Measurements from ENCODE around the gene TBX10. TPM values are rescaled to one million over a fixed set of nuclear protein-coding genes. Genes with fewer than 3 reads are reported as not detected.
"Not testable (repeated sequence)": the region's sequence is repeated elsewhere in the genome, so short reads cannot be mapped to it uniquely, and the experiment has no call there.

The TBX10 gene
- total and polyA plus RNA-seq, 5 donors: not detected

GRCh38 chr11:67610302-67610868, 29.2 kb downstream of the TBX10 start:
- no peak overlapping the region for H3K27ac ChIP-seq (ENCODE audit: low read length)
- ATAC-seq: no peak
- intact Hi-C loops (cut with DNase I): no loop called here
- no peaks in the 10 kb centered on the region for H3K9me3 ChIP-seq (ENCODE audit: control insufficient read depth, low read length)
- H3K27me3 ChIP-seq (ENCODE audit: control insufficient read depth, insufficient read depth): no peaks in the 10 kb centered on the region
- H3K4me3 ChIP-seq (ENCODE audit: low read length): no peak overlapping the region
- DNase-seq: no peak
- WGBS: 85% methylated on average over 15 of the region's 15 CpGs
- no peaks in the 10 kb centered on the region for H3K4me1 ChIP-seq (ENCODE audit: control insufficient read depth, insufficient read depth, low read length)

- WGBS: 89% methylated on average over 10 of the region's 10 CpGs
- ATAC-seq (no peak), DNase-seq (peak in 1 of 3 donors; percentile 14)
- intact Hi-C loops (cut with DNase I): no loop called here
- Histone ChIP-seq H3K9me3 (ENCODE audit: control insufficient read depth, low read length) (no peaks in the 10 kb centered on the region), H3K27ac (ENCODE audit: low read length) (no peak overlapping the region), H3K4me1 (ENCODE audit: control insufficient read depth, insufficient read depth, low read length) (no peaks in the 10 kb centered on the region), H3K4me3 (ENCODE audit: low read length) (no peak overlapping the region), H3K27me3 (ENCODE audit: control insufficient read depth, insufficient read depth) (no peaks in the 10 kb centered on the region)
These were observed 30.2 kb downstream of the TBX10 start for GRCh38 chr11:67609316-67609715.

- peak; percentile 13 to 55 (median 50) for DNase-seq
- Histone ChIP-seq H3K27me3 (ENCODE audit: control insufficient read depth, insufficient read depth) (no peaks in the 10 kb centered on the region), H3K4me1 (ENCODE audit: control insufficient read depth, insufficient read depth, low read length) (no peaks in the 10 kb centered on the region), H3K4me3 (ENCODE audit: low read length) (no peak overlapping the region), H3K9me3 (ENCODE audit: control insufficient read depth, low read length) (no peaks in the 10 kb centered on the region), H3K27ac (ENCODE audit: low read length) (no peak overlapping the region)
- ATAC-seq: no peak
- intact Hi-C loops (cut with DNase I): no loop called here
- 95% methylated on average over 8 of the region's 8 CpGs for WGBS
These were observed 31.1 kb downstream of the TBX10 start for GRCh38 chr11:67608486-67608885.

- DNase-seq (peak in 1 of 3 donors; percentile 54), ATAC-seq (no peak)
- Histone ChIP-seq H3K4me3 (ENCODE audit: low read length) (peak overlapping the region; percentile 67), H3K9me3 (ENCODE audit: control insufficient read depth, low read length) (no peaks in the 10 kb centered on the region), H3K27me3 (ENCODE audit: control insufficient read depth, insufficient read depth) (no peaks in the 10 kb centered on the region), H3K4me1 (ENCODE audit: control insufficient read depth, insufficient read depth, low read length) (no peaks in the 10 kb centered on the region), H3K27ac (ENCODE audit: low read length) (peak overlapping the region; percentile 51)
- intact Hi-C loops (cut with DNase I): no loop called here
- WGBS: 49% methylated on average over 9 of the region's 9 CpGs
These were observed 32.1 kb downstream of the TBX10 start for GRCh38 chr11:67607507-67607906.

- peak; percentile 98 to 99 (median 99) for DNase-seq
- Histone ChIP-seq H3K4me3 (ENCODE audit: low read length) (peak within 1 kb of the TSS; percentile 67), H3K4me1 (ENCODE audit: control insufficient read depth, insufficient read depth, low read length) (no peaks in the 10 kb centered on the region), H3K9me3 (ENCODE audit: control insufficient read depth, low read length) (no peaks in the 10 kb centered on the region), H3K27me3 (ENCODE audit: control insufficient read depth, insufficient read depth) (no peaks in the 10 kb centered on the region), H3K27ac (ENCODE audit: low read length) (peak within 1 kb of the TSS; percentile 51)
- under 1% methylated on average over 69 of the region's 69 CpGs for WGBS
- peak; percentile 98 to 99 for ATAC-seq
- intact Hi-C loops (cut with DNase I): no loop called here
These were observed 32.9 kb downstream of the TBX10 start, which contains the start of gene NDUFV1 for GRCh38 chr11:67606492-67607295. Gene NDUFV1, plus strand, starts transcription at chr11:67606936. Its CDS starts 69 bp downstream, at chr11:67607005.

GRCh38 chr11:67606093-67606491, 33.5 kb downstream of the TBX10 start:
- peak overlapping the region; percentile 37 for H3K4me3 ChIP-seq (ENCODE audit: low read length)
- DNase-seq (peak; percentile 30 to 68 (median 66)), ATAC-seq (peak; percentile 29 to 42)
- 28% methylated on average over 17 of the region's 17 CpGs for WGBS
- no peaks in the 10 kb centered on the region for H3K9me3 ChIP-seq (ENCODE audit: control insufficient read depth, low read length)
- no peaks in the 10 kb centered on the region for H3K4me1 ChIP-seq (ENCODE audit: control insufficient read depth, insufficient read depth, low read length)
- intact Hi-C loops (cut with DNase I): no loop called here
- peak overlapping the region; percentile 32 for H3K27ac ChIP-seq (ENCODE audit: low read length)
- no peaks in the 10 kb centered on the region for H3K27me3 ChIP-seq (ENCODE audit: control insufficient read depth, insufficient read depth)

- no peak overlapping the region for H3K4me3 ChIP-seq (ENCODE audit: low read length)
- DNase-seq: peak in 1 of 3 donors; percentile 18
- intact Hi-C loops (cut with DNase I): no loop called here
- no peaks in the 10 kb centered on the region for H3K9me3 ChIP-seq (ENCODE audit: control insufficient read depth, low read length)
- no peak for ATAC-seq
- no peaks in the 10 kb centered on the region for H3K27me3 ChIP-seq (ENCODE audit: control insufficient read depth, insufficient read depth)
- 58% methylated on average over 11 of the region's 11 CpGs for WGBS
- H3K4me1 ChIP-seq (ENCODE audit: control insufficient read depth, insufficient read depth, low read length): no peaks in the 10 kb centered on the region
- peak overlapping the region; percentile 19 for H3K27ac ChIP-seq (ENCODE audit: low read length)
These were observed 34.1 kb downstream of the TBX10 start for GRCh38 chr11:67605231-67606011.

- no peak overlapping the region for H3K4me3 ChIP-seq (ENCODE audit: low read length)
- 83% methylated on average over 2 of the region's 2 CpGs for WGBS
- DNase-seq (no peak), ATAC-seq (no peak)
- no peaks in the 10 kb centered on the region for H3K9me3 ChIP-seq (ENCODE audit: control insufficient read depth, low read length)
- H3K4me1 ChIP-seq (ENCODE audit: control insufficient read depth, insufficient read depth, low read length): no peaks in the 10 kb centered on the region
- no peaks in the 10 kb centered on the region for H3K27me3 ChIP-seq (ENCODE audit: control insufficient read depth, insufficient read depth)
- no peak overlapping the region for H3K27ac ChIP-seq (ENCODE audit: low read length)
- intact Hi-C loops (cut with DNase I): no loop called here
These were observed 34.7 kb downstream of the TBX10 start for GRCh38 chr11:67604815-67605214.

GRCh38 chr11:67604119-67604518, 35.4 kb downstream of the TBX10 start:
- intact Hi-C loops (cut with DNase I): not testable (repeated sequence)

GRCh38 chr11:67601098-67601497, 38.5 kb downstream of the TBX10 start:
- Histone ChIP-seq H3K4me1 (ENCODE audit: control insufficient read depth, insufficient read depth, low read length) (no peaks in the 10 kb centered on the region), H3K27me3 (ENCODE audit: control insufficient read depth, insufficient read depth) (no peaks in the 10 kb centered on the region), H3K27ac (ENCODE audit: low read length) (no peak overlapping the region), H3K9me3 (ENCODE audit: control insufficient read depth, low read length) (no peaks in the 10 kb centered on the region), H3K4me3 (ENCODE audit: low read length) (no peak overlapping the region)
- WGBS: 92% methylated on average over 7 of the region's 7 CpGs
- ATAC-seq (no peak), DNase-seq (no peak)
- intact Hi-C loops (cut with DNase I): no loop called here

More at GRCh38 chr11:67604119-67604518, 35.4 kb downstream of the TBX10 start:
- H3K9me3 ChIP-seq (ENCODE audit: control insufficient read depth, low read length); H3K27me3 ChIP-seq (ENCODE audit: control insufficient read depth, insufficient read depth); DNase-seq; ATAC-seq; H3K4me3 ChIP-seq (ENCODE audit: low read length); H3K4me1 ChIP-seq (ENCODE audit: control insufficient read depth, insufficient read depth, low read length); H3K27ac ChIP-seq (ENCODE audit: low read length): not testable (repeated sequence)
- 59% methylated on average over 2 of the region's 4 CpGs for WGBS

All from right cardiac atrium (tissue), 5 donors.